Panc1 (cell line): Measurements from ENCODE around the gene SPIB. TPM values are rescaled to one million over a fixed set of nuclear protein-coding genes. Genes with fewer than 3 reads are reported as not detected.

ENCODE experiments used
- ATAC-seq: fragments of 200-7000 bp; cut with Tn5 transposase; 2 replicates; pipeline ENCODE4 v1.9.1; 2020; ENCODE audit warnings: mild to moderate bottlenecking, moderate library complexity
- BruUV-seq: library from RNA; stranded (reverse); fragments of 400-500 nt; replicated peaks from 2 replicates; lab custom pipeline; 2021; lab: Mats Ljungman, UMichigan
- CTCF ChIA-PET: fragments of 300-600 bp; sonication (Branson Sonifier 250); formaldehyde crosslinking; loops from one replicate; lab custom pipeline; 2022; ENCODE audit warnings: antibody characterized with exemption; lab: Charles Lee
- POLR2A ChIA-PET: fragments of 300-600 bp; sonication (Branson Sonifier 250); formaldehyde crosslinking; loops from one replicate; lab custom pipeline; 2022; ENCODE audit warnings: antibody characterized with exemption; lab: Charles Lee
- DNase-seq: peaks from one replicate; pipeline ENCODE4 v3.0.0-alpha.2; 2010; ENCODE audit warnings: low read depth, low spot score
- H3K27ac ChIP-seq: 2 replicates; pipeline ENCODE4 v1.5.1; 2011; ENCODE audit warnings: mild to moderate bottlenecking, low read length, inconsistent platforms
- H3K27me3 ChIP-seq: fragments of 200-500 bp; sonication (Bioruptor generic); 2 replicates; pipeline ENCODE4 v1.6.0; 2014; ENCODE audit warnings: low read length, inconsistent platforms; ENCODE audit not compliant: control insufficient read depth, insufficient read depth
- H3K36me3 ChIP-seq: fragments of 200-500 bp; sonication (Bioruptor generic); 2 replicates; pipeline ENCODE4 v1.5.1; 2014; ENCODE audit warnings: inconsistent platforms, mild to moderate bottlenecking, low read length, moderate library complexity; ENCODE audit not compliant: control insufficient read depth, insufficient read depth
- H3K4me1 ChIP-seq: 2 replicates; pipeline ENCODE4 v1.5.1; 2011; ENCODE audit warnings: inconsistent platforms, mild to moderate bottlenecking, low read length, moderate library complexity; ENCODE audit not compliant: control insufficient read depth, insufficient read depth
- H3K4me3 ChIP-seq, 2 experiments: 2 replicates each; pipeline ENCODE4 v1.5.1; 2011 to 2012; ENCODE audit warnings: low read depth in 2 of 2, low read length in 2 of 2, mild to moderate bottlenecking in 2 of 2, inconsistent platforms in 1 of 2, moderate library complexity in 1 of 2
- H3K9me3 ChIP-seq: fragments of 200-500 bp; sonication (Bioruptor generic); 2 replicates; pipeline ENCODE4 v1.5.1; 2014; ENCODE audit warnings: low read depth, mild to moderate bottlenecking, inconsistent platforms, low read length, moderate library complexity; ENCODE audit not compliant: control insufficient read depth, insufficient read depth
- POLR2AphosphoS5 ChIP-seq: IDR thresholded peaks from 2 replicates; pipeline ENCODE4 v1.6.1; 2012; ENCODE audit warnings: mild to moderate bottlenecking, low read depth, low read length, moderate library complexity
- SIN3A ChIP-seq: IDR thresholded peaks from 2 replicates; pipeline ENCODE4 v1.6.1; 2012; ENCODE audit warnings: low read depth, mild to moderate bottlenecking, low read length, moderate library complexity, borderline replicate concordance; ENCODE audit not compliant: insufficient read depth
- TCF7L2 ChIP-seq: IDR thresholded peaks from 2 replicates; pipeline ENCODE4 v1.6.1; 2011; ENCODE audit warnings: mild to moderate bottlenecking, low read depth, low read length, inconsistent platforms
- in situ Hi-C: cut with HindIII; loops from 2 replicates; pipeline ENCODE4 v1.10.0; 2016; ENCODE audit warnings: low sequenced_read_pairs, low pct_unique_long_range_greater_than_20kb
- intact Hi-C: fragments of 100-400 bp; cut with micrococcal nuclease; formaldehyde crosslinking; loops from one replicate; pipeline ENCODE4 v1.10.0; 2022; ENCODE audit not compliant: unreplicated experiment
- total RNA-seq: library from RNA; stranded (reverse); gene quantifications from one replicate; pipeline ENCODE4 v1.2.1, GENCODE V29; 2021; ENCODE audit not compliant: unreplicated experiment
- TF ChIP-seq, protein P1 (sequence below), 2 experiments: IDR thresholded peaks; 2 replicates each; pipeline ENCODE4 v1.6.1; 2011 to 2012; ENCODE audit warnings: low read depth in 2 of 2, control low read depth in 1 of 2, low read length in 1 of 2, mild to moderate bottlenecking in 1 of 2, moderate library complexity in 1 of 2; ENCODE audit not compliant: insufficient read depth in 1 of 2
- TF ChIP-seq, protein P2 (sequence below): fragments of 450-650 bp; IDR thresholded peaks from 2 replicates; pipeline ENCODE4 v1.5.1; 2017; ENCODE audit warnings: mild to moderate bottlenecking

SPIB gene
- total RNA-seq, 1 experiment from 2014 or later = not detected

DNA sequence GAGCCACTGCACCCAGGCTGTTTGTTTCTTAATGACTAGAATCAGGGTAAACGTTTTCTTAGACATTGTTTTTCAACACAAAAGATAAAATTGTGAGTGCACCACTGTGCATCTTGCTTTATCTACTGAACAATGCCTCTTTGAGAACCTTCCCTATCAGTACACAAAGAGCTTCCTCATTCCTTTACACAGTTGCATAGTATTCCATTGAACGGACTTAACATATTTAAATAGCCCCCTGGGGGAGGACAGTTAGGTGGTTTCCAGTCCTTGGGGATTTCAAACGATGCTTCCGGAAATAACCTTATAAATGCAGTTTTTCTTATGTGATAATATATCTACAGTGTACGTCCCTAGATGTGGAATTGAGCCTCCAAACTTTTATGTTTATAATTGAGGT, 26.0 kb upstream of the SPIB start:
- in situ Hi-C loops = no loop called here
- TF ChIP-seq, protein P1, sequence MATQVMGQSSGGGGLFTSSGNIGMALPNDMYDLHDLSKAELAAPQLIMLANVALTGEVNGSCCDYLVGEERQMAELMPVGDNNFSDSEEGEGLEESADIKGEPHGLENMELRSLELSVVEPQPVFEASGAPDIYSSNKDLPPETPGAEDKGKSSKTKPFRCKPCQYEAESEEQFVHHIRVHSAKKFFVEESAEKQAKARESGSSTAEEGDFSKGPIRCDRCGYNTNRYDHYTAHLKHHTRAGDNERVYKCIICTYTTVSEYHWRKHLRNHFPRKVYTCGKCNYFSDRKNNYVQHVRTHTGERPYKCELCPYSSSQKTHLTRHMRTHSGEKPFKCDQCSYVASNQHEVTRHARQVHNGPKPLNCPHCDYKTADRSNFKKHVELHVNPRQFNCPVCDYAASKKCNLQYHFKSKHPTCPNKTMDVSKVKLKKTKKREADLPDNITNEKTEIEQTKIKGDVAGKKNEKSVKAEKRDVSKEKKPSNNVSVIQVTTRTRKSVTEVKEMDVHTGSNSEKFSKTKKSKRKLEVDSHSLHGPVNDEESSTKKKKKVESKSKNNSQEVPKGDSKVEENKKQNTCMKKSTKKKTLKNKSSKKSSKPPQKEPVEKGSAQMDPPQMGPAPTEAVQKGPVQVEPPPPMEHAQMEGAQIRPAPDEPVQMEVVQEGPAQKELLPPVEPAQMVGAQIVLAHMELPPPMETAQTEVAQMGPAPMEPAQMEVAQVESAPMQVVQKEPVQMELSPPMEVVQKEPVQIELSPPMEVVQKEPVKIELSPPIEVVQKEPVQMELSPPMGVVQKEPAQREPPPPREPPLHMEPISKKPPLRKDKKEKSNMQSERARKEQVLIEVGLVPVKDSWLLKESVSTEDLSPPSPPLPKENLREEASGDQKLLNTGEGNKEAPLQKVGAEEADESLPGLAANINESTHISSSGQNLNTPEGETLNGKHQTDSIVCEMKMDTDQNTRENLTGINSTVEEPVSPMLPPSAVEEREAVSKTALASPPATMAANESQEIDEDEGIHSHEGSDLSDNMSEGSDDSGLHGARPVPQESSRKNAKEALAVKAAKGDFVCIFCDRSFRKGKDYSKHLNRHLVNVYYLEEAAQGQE (IDR thresholded peaks at IDR 0.05; ENCODE audit: insufficient read depth in 1 of 2, low read depth in 2 of 2, low read length in 1 of 2) = no peak
- no peak for TF ChIP-seq TCF7L2
- TF ChIP-seq POLR2AphosphoS5 = no peak
- no peak for TF ChIP-seq SIN3A
- TF ChIP-seq, protein P2, sequence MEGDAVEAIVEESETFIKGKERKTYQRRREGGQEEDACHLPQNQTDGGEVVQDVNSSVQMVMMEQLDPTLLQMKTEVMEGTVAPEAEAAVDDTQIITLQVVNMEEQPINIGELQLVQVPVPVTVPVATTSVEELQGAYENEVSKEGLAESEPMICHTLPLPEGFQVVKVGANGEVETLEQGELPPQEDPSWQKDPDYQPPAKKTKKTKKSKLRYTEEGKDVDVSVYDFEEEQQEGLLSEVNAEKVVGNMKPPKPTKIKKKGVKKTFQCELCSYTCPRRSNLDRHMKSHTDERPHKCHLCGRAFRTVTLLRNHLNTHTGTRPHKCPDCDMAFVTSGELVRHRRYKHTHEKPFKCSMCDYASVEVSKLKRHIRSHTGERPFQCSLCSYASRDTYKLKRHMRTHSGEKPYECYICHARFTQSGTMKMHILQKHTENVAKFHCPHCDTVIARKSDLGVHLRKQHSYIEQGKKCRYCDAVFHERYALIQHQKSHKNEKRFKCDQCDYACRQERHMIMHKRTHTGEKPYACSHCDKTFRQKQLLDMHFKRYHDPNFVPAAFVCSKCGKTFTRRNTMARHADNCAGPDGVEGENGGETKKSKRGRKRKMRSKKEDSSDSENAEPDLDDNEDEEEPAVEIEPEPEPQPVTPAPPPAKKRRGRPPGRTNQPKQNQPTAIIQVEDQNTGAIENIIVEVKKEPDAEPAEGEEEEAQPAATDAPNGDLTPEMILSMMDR = no peak
- ChIA-PET CTCF (no interaction called here), POLR2A (no interaction called here)
- Histone ChIP-seq H3K4me1 (no peaks in the 10 kb centered on the region), H3K4me3 (no peak overlapping the region), H3K9me3 (no peaks in the 10 kb centered on the region), H3K36me3 (no peaks in the 10 kb centered on the region), H3K27me3 (no peaks in the 10 kb centered on the region), H3K27ac (no peak overlapping the region)
- BruUV-seq = no TSS peak
- ATAC-seq (no peak), DNase-seq (no peak)
- intact Hi-C loops = no loop called here

DNA sequence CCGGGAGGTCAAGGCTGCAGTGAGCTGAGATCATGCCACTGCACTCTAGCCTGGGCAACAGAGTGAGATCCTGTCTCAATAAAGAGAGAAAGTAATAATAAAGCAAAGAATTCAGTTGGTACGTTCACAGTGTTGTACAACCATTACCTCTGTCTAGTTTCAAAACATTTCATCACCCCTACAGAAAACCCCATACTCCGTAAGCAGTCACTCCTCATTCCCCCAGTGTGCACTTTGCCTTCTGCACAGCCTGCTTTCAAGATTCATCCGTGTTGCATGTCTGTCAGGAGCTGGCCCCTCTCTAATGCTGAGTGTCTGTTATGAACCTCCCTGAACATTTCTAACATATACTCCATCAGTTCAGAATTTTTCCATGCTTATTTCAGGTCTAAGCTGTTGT, 25.1 kb upstream of the SPIB start:
- Histone ChIP-seq H3K4me3 (no peak overlapping the region), H3K36me3 (no peaks in the 10 kb centered on the region), H3K27ac (no peak overlapping the region), H3K9me3 (no peaks in the 10 kb centered on the region), H3K4me1 (no peaks in the 10 kb centered on the region), H3K27me3 (no peaks in the 10 kb centered on the region)
- TF ChIP-seq TCF7L2 (no peak), SIN3A (no peak)
- TF ChIP-seq, protein P2 = no peak
- BruUV-seq = no TSS peak
- intact Hi-C loops (no loop called here), in situ Hi-C loops (no loop called here)
- POLR2A ChIA-PET = no interaction called here
- ATAC-seq (no peak), DNase-seq (no peak)
- CTCF ChIA-PET = no interaction called here
